PFSK-1 (cell line): Measurements from ENCODE around the gene PICALM.

Experiments
- FOXP2 ChIP-seq: optimal IDR thresholded peaks from 2 replicates; pipeline ENCODE3; 2011; ENCODE audit warnings: borderline replicate concordance, control low read depth, inconsistent platforms; ENCODE audit not compliant: insufficient read depth; ENCODE audit errors: extremely low read length, extremely low read depth
- POLR2AphosphoS5 ChIP-seq: IDR thresholded peaks from 2 replicates; pipeline ENCODE4 v1.6.1; 2012; ENCODE audit warnings: low read depth, mild to moderate bottlenecking, control low read depth, low read length, moderate library complexity
- REST ChIP-seq, 2 experiments: IDR thresholded peaks; 2 replicates each; pipeline versions ENCODE4 v1.6.1 to v1.8.0; 2011 to 2012; ENCODE audit warnings: low read depth in 2 of 2, low read length in 2 of 2, control low read depth in 1 of 2, inconsistent platforms in 1 of 2, mild to moderate bottlenecking in 1 of 2, moderate library complexity in 1 of 2; ENCODE audit not compliant: insufficient read depth in 1 of 2
- SIN3A ChIP-seq: IDR thresholded peaks from 2 replicates; pipeline ENCODE4 v1.6.1; 2012; ENCODE audit warnings: mild to moderate bottlenecking, low read length, moderate library complexity, borderline replicate concordance; ENCODE audit not compliant: insufficient read depth
- TAF1 ChIP-seq: IDR thresholded peaks from 2 replicates; pipeline ENCODE4 v1.6.1; 2012; ENCODE audit warnings: low read length, control low read depth, borderline replicate concordance; ENCODE audit not compliant: insufficient read depth

Gene PICALM

DNA sequence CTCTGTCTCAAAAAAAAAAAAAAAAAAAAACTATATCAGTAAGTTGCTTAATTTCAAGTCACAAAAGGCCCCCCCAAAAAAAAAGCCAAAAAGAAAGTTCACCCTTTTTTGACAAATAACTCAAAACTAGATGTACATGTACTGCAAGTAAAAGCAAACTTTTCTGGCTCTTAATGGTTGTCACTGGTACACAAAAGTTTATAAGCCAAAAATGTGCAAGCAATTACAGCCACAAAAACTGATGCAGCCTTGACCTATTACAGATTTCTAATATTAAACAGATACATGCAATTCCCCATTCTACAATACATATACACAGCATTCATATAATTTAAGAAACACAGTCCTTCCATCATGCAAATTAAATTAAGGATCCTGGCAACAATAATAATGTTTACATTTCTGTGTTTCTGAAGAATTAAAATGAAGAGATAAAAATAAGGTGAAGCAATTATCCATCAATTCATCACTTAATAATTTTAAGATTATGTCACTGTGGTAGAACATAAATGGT is 18.6 kb downstream of the PICALM start:
- TF ChIP-seq SIN3A (no peak), REST (IDR thresholded peaks at IDR 0.05; ENCODE audit: insufficient read depth in 1 of 2, low read depth in 2 of 2, low read length in 2 of 2) (no peak), FOXP2 (no peak), POLR2AphosphoS5 (no peak), TAF1 (no peak)

- TF ChIP-seq SIN3A: no peak
- TF ChIP-seq TAF1: no peak
Observed at GRCh38 chr11:86047275-86047991, 21.5 kb downstream of the PICALM start.

GRCh38 chr11:86046116-86046515 is 22.8 kb downstream of the PICALM start:
- TF ChIP-seq FOXP2 (no peak), POLR2AphosphoS5 (no peak), REST (IDR thresholded peaks at IDR 0.05; ENCODE audit: insufficient read depth in 1 of 2, low read depth in 2 of 2, low read length in 2 of 2) (no peak), SIN3A (no peak)

DNA sequence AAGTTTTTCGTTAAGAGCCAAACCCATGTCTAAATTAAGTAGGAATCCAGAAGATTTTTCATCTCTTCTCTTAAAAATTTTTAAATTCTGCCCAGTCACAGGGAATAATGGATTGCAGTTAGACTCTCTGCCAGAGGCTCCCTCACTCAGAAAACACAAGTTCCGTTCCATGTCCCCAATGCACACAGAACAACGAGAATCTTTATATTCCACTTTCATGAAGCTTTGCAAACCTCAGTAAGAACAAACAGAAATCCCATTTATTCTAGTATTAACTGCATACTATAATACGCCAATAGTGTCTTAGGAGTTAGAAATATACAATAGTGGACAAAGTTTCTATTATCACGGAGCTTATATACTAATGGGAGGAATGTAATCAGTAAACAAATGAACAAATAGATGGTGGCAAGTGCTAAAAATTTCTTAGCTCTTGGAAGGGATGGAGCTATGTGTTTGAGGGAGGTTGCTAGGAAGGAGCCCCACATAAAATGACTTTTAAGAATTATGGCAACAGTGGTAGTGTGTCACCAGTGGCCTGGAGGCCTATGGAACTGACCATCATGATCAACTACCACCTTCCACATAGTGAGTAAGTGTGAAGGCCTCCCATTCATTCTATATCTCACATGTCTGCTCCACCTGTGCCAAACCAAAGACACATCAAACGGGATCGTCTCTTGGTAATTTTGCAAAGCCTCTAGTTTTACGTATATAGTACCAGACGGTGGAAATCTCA is 24.9 kb downstream of the PICALM start:
- no peak for TF ChIP-seq TAF1
- TF ChIP-seq REST (IDR thresholded peaks at IDR 0.05; ENCODE audit: insufficient read depth in 1 of 2, low read depth in 2 of 2, low read length in 2 of 2): no peak
- TF ChIP-seq POLR2AphosphoS5: no peak
- no peak for TF ChIP-seq SIN3A
- no peak for TF ChIP-seq FOXP2

GRCh38 chr11:86041975-86042378 is 26.9 kb downstream of the PICALM start:
- TF ChIP-seq SIN3A (no peak), REST (IDR thresholded peaks at IDR 0.05; ENCODE audit: insufficient read depth in 1 of 2, low read depth in 2 of 2, low read length in 2 of 2) (no peak), POLR2AphosphoS5 (no peak), TAF1 (no peak), FOXP2 (no peak)
